BJ (cell line): ENCODE measurements around the gene CELSR3. TPM values are rescaled to one million over a fixed set of nuclear protein-coding genes. Genes with fewer than 3 reads are reported as not detected.

Experiments used
- CTCF ChIA-PET: fragments of 350-600 bp; formaldehyde crosslinking; extraction: SDS; loops from one replicate; lab custom pipeline; 2021; ENCODE audit warnings: antibody characterized with exemption, inconsistent platforms; lab: Yijun Ruan, JAX
- POLR2A ChIA-PET: fragments of 300-600 bp; sonication (Branson Sonifier 250); formaldehyde crosslinking; extraction: SDS; loops from one replicate; lab custom pipeline; 2021; ENCODE audit warnings: antibody characterized with exemption; lab: Charles Lee
- DNase-seq: peaks from one replicate; pipeline ENCODE4 v3.0.0-alpha.2; 2011; ENCODE audit warnings: low read depth
- H3K27me3 ChIP-seq: 2 replicates; pipeline ENCODE4 v1.6.0; 2011; ENCODE audit warnings: low read length; ENCODE audit not compliant: control insufficient read depth, insufficient read depth
- H3K36me3 ChIP-seq: 2 replicates; pipeline ENCODE4 v1.5.1; 2011; ENCODE audit warnings: low read length; ENCODE audit not compliant: control insufficient read depth, insufficient read depth
- H3K4me3 ChIP-seq: 2 replicates; pipeline ENCODE4 v1.5.1; 2011; ENCODE audit warnings: low read depth, mild to moderate bottlenecking, control low read depth, low read length
- polyA plus RNA-seq: library from polyadenylated mRNA; depleted of rRNA; stranded (reverse); fragments of >200 nt; gene quantifications from 2 replicates; pipeline ENCODE4 v1.2.3, GENCODE V29; 2011
- TF ChIP-seq, protein P1 (sequence below): IDR thresholded peaks from 2 replicates; pipeline ENCODE4 v1.5.1; 2011; ENCODE audit warnings: low read depth, mild to moderate bottlenecking, control low read depth, inconsistent platforms, low read length, moderate library complexity; ENCODE audit not compliant: insufficient read depth

CELSR3 gene
- polyA plus RNA-seq, 1 experiment = 0.88 TPM

DNA sequence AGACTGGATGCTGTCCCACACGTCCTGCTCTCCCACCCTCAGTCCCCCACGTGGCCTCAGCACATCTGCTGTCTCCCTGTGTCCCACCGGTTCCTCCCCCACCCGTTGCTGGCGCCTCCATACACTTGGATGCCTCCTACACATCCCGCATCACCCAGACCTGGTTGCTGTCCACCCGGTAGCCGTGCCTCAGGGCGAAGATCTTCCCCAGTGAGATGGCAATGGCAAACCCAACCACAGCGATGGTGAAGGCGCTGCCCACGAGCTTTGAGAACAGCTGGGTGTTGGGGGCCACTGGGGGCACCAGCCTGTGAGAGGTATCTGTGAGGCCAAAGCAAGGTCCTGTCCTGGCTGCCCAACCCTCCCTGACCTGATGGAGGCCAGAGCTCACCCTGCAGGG lies 31.9 kb downstream of the CELSR3 start:
- CTCF ChIA-PET = interaction anchor here (1.7 kb wide), 1 partner anchor 19 kb away, joined by 5 read pairs; no protein-coding TSS in a partner anchor
- no peak for DNase-seq
- Histone ChIP-seq H3K36me3 (peaks cover 51% of the 10 kb centered on the region), H3K4me3 (no peak overlapping the region), H3K27me3 (no peaks in the 10 kb centered on the region)
- POLR2A ChIA-PET = no interaction called here
- TF ChIP-seq, protein P1, sequence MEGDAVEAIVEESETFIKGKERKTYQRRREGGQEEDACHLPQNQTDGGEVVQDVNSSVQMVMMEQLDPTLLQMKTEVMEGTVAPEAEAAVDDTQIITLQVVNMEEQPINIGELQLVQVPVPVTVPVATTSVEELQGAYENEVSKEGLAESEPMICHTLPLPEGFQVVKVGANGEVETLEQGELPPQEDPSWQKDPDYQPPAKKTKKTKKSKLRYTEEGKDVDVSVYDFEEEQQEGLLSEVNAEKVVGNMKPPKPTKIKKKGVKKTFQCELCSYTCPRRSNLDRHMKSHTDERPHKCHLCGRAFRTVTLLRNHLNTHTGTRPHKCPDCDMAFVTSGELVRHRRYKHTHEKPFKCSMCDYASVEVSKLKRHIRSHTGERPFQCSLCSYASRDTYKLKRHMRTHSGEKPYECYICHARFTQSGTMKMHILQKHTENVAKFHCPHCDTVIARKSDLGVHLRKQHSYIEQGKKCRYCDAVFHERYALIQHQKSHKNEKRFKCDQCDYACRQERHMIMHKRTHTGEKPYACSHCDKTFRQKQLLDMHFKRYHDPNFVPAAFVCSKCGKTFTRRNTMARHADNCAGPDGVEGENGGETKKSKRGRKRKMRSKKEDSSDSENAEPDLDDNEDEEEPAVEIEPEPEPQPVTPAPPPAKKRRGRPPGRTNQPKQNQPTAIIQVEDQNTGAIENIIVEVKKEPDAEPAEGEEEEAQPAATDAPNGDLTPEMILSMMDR = no peak

DNA sequence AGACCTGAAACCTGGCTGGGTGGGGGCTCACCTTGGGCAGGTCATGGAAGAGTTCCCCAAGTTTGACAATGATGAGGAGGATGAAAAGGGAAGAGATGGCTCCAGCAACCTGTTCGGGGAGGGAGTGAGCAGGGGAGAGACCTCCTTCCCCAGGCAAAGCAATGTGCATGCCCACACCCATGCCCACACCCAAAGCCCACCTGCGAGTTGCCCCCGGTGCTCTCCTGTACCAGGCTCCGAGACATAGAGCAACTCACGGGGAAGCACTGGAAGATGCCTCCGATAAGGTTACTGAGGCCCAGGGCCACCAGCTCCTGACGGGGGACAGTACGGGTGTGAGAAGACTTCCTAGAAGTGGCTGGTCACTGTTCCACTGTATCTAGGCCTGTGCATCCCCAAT lies 32.3 kb downstream of the CELSR3 start:
- POLR2A ChIA-PET = no interaction called here
- TF ChIP-seq, protein P1 = no peak
- no peaks in the 10 kb centered on the region for H3K27me3 ChIP-seq
- no peak for DNase-seq
- peaks cover 53% of the 10 kb centered on the region for H3K36me3 ChIP-seq
- no peak overlapping the region for H3K4me3 ChIP-seq
- CTCF ChIA-PET = interaction anchor here (1.7 kb wide), 1 partner anchor 19 kb away, joined by 5 read pairs; no protein-coding TSS in a partner anchor

DNA sequence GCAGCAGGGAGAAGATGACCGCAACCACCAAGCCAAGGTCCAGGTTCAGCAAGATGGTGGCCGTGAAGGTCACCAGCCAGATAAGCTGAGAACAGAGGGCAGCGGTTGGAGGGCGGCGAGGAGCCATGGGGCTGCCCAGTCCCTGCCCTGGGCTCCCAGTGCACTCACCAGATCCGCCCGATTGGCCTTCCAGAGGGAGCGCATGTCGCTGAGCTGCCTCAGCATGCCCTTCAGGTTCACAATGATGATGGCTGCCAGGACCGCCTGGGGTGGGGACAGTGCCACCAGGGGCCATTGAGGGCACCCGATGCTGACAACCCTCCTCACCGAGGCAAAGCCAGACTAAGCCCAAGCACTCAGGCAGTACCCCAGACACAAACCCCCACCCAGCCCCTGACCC lies 32.8 kb downstream of the CELSR3 start:
- TF ChIP-seq, protein P1 = no peak
- ChIA-PET CTCF (interaction anchor here (0.8 kb wide), 1 partner anchor 72 kb away, joined by 4 read pairs; no protein-coding TSS in a partner anchor), POLR2A (no interaction called here)
- Histone ChIP-seq H3K4me3 (no peak overlapping the region), H3K36me3 (peaks cover 57% of the 10 kb centered on the region), H3K27me3 (no peaks in the 10 kb centered on the region)
- no peak for DNase-seq

DNA sequence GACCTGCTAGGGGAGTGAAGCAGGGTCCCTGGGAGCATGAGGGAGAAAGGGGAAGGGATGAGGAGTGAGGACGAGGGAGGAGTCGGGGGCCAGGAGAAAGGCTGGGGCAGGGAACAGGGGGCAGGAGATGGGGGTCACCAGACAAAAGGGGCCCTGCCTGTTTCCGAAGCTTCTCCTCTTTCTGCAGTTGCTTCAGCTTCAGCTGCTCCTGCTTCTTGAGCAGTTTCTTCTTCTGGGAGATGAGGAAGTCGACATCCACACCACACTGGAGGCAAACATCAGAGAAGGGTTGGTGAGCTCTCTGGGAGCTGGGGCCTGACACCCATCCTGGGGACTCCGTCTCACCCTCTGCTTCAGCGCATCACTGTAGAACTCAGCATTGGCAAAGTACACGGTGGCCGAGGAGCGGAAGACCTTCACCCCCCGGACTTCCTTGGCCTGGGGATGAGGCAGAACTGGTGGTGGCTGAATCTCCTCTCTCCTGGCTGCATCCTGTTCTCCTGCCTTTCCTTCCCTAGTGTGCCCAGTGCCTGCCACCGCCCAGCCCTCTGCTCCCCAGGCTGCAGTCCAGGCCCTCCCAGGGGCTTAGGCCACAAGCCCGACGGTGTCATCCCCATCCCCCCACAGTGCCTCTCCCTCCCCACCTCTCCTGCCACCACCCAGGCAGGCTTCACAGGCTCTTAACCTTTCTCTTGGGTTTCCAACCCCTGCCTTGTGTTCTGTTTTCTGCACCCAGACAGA lies 34.2 kb downstream of the CELSR3 start:
- Histone ChIP-seq H3K4me3 (no peak overlapping the region), H3K27me3 (no peaks in the 10 kb centered on the region), H3K36me3 (peaks cover 58% of the 10 kb centered on the region)
- DNase-seq = no peak
- CTCF ChIA-PET = interaction anchor here (1.8 kb wide), 1 partner anchor 70 kb away, joined by 5 read pairs; no protein-coding TSS in a partner anchor
- POLR2A ChIA-PET = no interaction called here
- TF ChIP-seq, protein P1 = no peak

DNA sequence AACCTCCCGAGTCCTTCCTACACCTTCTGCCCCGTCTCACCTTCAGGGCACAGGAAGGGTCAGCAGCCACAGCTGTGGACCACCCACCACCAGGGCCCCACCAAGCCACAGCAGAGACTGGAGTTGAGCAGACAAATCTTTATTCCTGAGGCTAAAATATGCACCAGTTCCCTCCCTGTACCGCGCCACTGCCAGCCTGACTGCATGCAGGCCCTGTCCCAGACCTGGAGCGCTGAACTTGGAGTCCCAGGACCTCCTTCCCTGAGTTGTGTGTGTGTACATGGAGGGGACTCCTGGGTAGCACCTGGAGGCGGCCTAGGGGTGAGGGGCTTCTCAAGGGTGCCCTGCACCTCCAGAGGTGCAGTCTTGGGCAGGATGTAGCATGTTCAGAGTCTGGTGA lies 37.1 kb downstream of the CELSR3 start:
- ChIA-PET POLR2A (no interaction called here), CTCF (interaction anchor here (5.9 kb wide), 1 partner anchor 10 kb away, joined by 36 read pairs; the partner anchor contains the start of gene SLC26A6)
- no peaks in the 10 kb centered on the region for H3K27me3 ChIP-seq
- H3K36me3 ChIP-seq = peaks cover 43% of the 10 kb centered on the region
- TF ChIP-seq, protein P1 = no peak
- no peak for DNase-seq
- no peak overlapping the region for H3K4me3 ChIP-seq
